SK-N-MC (cell line): ENCODE measurements around the gene PLA2G10.
"Not testable (repeated sequence)": the region's sequence is repeated elsewhere in the genome, so short reads cannot be mapped to it uniquely, and the experiment has no call there.

Experiments
- EZH2 ChIP-seq: fragments of 200-600 bp; sonication (generic); IDR thresholded peaks from one replicate; pipeline ENCODE4 v1.6.1; 2017; ENCODE audit warnings: antibody characterized with exemption
- POLR2AphosphoS5 ChIP-seq: IDR thresholded peaks from 2 replicates; pipeline ENCODE4 v1.6.1; 2012; ENCODE audit warnings: mild to moderate bottlenecking, low read depth, low read length, borderline replicate concordance

GRCh38 chr16:14694129-14694528 is at the start of gene PLA2G10:
- not testable (repeated sequence) for TF ChIP-seq POLR2AphosphoS5, EZH2
